Osteoblast (primary cell): Measurements from ENCODE around the gene KIF9. TPM values are rescaled to one million over a fixed set of nuclear protein-coding genes. Genes with fewer than 3 reads are reported as not detected.

ENCODE experiments used
- DNase-seq: peaks from one replicate; pipeline ENCODE4 v3.0.0; 2011; ENCODE audit warnings: low spot score, mixed read lengths; ENCODE audit not compliant: insufficient read length; ENCODE audit errors: missing footprints
- H2AFZ ChIP-seq: 2 replicates; pipeline ENCODE4 v1.6.0; 2011; ENCODE audit warnings: mild to moderate bottlenecking, low read length
- H3K27ac ChIP-seq: 2 replicates; pipeline ENCODE4 v1.5.1; 2011; ENCODE audit warnings: mild to moderate bottlenecking, low read depth, low read length, moderate library complexity
- H3K27me3 ChIP-seq: 2 replicates; pipeline ENCODE4 v1.6.0; 2012; ENCODE audit warnings: mild to moderate bottlenecking, control low read depth, inconsistent platforms, low read length, moderate library complexity; ENCODE audit not compliant: insufficient read depth
- H3K36me3 ChIP-seq: 2 replicates; pipeline ENCODE4 v1.5.1; 2011; ENCODE audit warnings: mild to moderate bottlenecking, low read length, control low read depth, moderate library complexity; ENCODE audit not compliant: insufficient read depth
- H3K4me1 ChIP-seq: 2 replicates; pipeline ENCODE4 v1.5.1; 2011; ENCODE audit warnings: mild to moderate bottlenecking, low read length, control low read depth, moderate library complexity; ENCODE audit not compliant: insufficient read depth
- H3K4me2 ChIP-seq: 2 replicates; pipeline ENCODE4 v1.6.0; 2011; ENCODE audit warnings: mild to moderate bottlenecking, low read length; ENCODE audit not compliant: insufficient read depth
- H3K4me3 ChIP-seq: fragments of 200-600 bp; sonication (generic); 3 replicates; pipeline ENCODE4 v1.5.1; 2012; ENCODE audit warnings: mild to moderate bottlenecking, low read length, inconsistent platforms; ENCODE audit not compliant: insufficient read depth
- H3K79me2 ChIP-seq: 2 replicates; pipeline ENCODE4 v1.6.0; 2012; ENCODE audit warnings: mild to moderate bottlenecking, low read length, control low read depth, inconsistent platforms; ENCODE audit not compliant: insufficient read depth
- H3K9me3 ChIP-seq: 2 replicates; pipeline ENCODE4 v1.5.1; 2011; ENCODE audit warnings: low read depth, low read length, control low read depth
- H4K20me1 ChIP-seq: 2 replicates; pipeline ENCODE4 v1.6.0; 2012; ENCODE audit warnings: mild to moderate bottlenecking, low read length, control low read depth; ENCODE audit not compliant: insufficient read depth
- total RNA-seq: library from RNA; depleted of rRNA; stranded (reverse); fragments of >200 nt; gene quantifications from 2 replicates; pipeline ENCODE4 v1.2.3, GENCODE V29; 2012
- TF ChIP-seq, protein P1 (sequence below): IDR thresholded peaks from 2 replicates; pipeline ENCODE4 v1.5.1; 2011; ENCODE audit warnings: mild to moderate bottlenecking, low read depth, low read length, moderate library complexity; ENCODE audit errors: extremely low read depth

Gene KIF9, protein sequence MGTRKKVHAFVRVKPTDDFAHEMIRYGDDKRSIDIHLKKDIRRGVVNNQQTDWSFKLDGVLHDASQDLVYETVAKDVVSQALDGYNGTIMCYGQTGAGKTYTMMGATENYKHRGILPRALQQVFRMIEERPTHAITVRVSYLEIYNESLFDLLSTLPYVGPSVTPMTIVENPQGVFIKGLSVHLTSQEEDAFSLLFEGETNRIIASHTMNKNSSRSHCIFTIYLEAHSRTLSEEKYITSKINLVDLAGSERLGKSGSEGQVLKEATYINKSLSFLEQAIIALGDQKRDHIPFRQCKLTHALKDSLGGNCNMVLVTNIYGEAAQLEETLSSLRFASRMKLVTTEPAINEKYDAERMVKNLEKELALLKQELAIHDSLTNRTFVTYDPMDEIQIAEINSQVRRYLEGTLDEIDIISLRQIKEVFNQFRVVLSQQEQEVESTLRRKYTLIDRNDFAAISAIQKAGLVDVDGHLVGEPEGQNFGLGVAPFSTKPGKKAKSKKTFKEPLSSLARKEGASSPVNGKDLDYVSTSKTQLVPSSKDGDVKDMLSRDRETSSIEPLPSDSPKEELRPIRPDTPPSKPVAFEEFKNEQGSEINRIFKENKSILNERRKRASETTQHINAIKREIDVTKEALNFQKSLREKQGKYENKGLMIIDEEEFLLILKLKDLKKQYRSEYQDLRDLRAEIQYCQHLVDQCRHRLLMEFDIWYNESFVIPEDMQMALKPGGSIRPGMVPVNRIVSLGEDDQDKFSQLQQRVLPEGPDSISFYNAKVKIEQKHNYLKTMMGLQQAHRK
- 3.5 and 5.1 TPM in 2 replicates for total RNA-seq

DNA sequence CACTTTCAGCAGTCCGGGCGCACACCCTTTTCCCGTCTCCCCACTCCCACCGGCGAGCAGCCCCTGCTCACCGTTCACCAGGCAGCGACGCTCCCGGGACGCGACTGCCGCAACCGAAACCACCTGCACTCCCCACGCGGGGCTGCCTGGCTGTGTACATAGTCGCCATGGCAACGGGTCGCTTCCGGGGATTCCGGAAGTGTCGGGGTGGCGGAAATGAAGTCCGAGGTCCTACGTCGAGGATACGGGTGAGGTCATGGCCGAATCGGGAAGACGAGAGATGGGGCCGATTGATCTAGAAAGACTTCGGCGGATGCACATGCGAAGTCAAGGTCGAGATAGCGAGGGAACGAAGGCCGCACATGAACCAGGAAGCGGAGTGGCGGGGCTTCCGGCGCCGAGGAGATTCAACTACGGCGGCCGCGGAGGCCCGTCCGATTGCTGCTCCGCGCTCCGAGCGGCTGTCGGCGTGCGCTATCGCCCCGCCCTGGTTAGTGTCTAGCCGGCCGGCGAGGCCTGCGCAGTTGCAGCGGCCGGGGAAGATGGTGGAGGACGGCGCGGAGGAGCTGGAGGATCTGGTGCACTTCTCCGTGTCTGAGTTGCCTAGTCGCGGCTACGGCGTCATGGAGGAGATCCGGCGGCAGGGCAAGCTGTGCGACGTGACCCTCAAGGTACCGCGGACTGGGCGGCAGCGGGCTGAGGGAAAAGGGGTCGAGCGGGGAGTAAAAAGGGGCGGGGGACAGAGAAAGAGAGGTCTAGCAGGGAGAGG, at the start of gene KIF9, which contains the start of gene KLHL18:
KIF9 (minus strand) TSS at position 376 of the 769 bp plus-strand sequence. CDS start 5,425 bp downstream, outside the sequence.
KLHL18 (plus strand) TSS at position 521 of the 769 bp plus-strand sequence; CDS start at position 543, 22 bp downstream.
- TF ChIP-seq, protein P1, sequence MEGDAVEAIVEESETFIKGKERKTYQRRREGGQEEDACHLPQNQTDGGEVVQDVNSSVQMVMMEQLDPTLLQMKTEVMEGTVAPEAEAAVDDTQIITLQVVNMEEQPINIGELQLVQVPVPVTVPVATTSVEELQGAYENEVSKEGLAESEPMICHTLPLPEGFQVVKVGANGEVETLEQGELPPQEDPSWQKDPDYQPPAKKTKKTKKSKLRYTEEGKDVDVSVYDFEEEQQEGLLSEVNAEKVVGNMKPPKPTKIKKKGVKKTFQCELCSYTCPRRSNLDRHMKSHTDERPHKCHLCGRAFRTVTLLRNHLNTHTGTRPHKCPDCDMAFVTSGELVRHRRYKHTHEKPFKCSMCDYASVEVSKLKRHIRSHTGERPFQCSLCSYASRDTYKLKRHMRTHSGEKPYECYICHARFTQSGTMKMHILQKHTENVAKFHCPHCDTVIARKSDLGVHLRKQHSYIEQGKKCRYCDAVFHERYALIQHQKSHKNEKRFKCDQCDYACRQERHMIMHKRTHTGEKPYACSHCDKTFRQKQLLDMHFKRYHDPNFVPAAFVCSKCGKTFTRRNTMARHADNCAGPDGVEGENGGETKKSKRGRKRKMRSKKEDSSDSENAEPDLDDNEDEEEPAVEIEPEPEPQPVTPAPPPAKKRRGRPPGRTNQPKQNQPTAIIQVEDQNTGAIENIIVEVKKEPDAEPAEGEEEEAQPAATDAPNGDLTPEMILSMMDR, result no peak
- H3K79me2 ChIP-seq, result peaks cover 51% of the 10 kb centered on the region
- peak within 1 kb of the TSS; percentile 99 for H3K4me3 ChIP-seq
- H3K27ac ChIP-seq, result peak within 1 kb of the TSS; percentile 97
- no peaks in the 10 kb centered on the region for H3K9me3 ChIP-seq
- peaks cover 8% of the 10 kb centered on the region for H4K20me1 ChIP-seq
- peak within 1 kb of the TSS; percentile 90 for H3K4me2 ChIP-seq
- H3K36me3 ChIP-seq, result peaks cover under 1% of the 10 kb centered on the region
- H3K27me3 ChIP-seq, result no peaks in the 10 kb centered on the region
- H2AFZ ChIP-seq, result peak within 1 kb of the TSS; percentile 98
- H3K4me1 ChIP-seq, result peaks cover 19% of the 10 kb centered on the region
- DNase-seq, result peak; percentile 98

DNA sequence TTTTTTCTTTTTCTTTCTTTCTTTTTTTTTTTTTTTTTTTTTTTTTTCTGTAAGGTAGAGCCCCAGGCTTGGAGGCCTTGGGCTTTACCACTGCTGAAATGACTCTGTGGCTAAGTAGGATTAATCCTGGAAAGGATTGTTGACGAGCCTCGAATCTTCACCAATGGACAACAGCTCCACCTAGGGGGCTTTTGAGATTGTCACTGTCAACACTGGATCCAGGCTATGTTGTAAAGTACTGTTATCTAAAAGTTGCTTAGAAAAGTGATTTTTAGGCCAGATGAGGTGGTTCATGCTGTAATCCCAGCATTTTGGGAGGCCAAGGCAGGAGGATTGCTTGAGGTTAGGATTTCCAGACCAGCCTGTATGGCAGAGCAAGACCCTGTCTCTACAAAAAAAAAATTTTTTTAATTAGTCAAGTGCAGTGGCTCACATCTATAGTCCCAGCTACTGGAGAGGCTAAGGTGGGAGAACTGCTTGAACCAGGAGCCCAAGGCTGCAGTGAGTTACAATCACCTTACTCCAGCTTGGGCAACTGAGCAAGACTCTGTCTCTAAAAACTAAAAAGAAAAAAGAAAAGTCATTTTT, 41.8 kb upstream of the KIF9 start:
- TF ChIP-seq, protein P1, result peak; percentile 80
- Histone ChIP-seq H3K79me2 (peaks cover 4% of the 10 kb centered on the region), H3K9me3 (no peaks in the 10 kb centered on the region), H3K27ac (peak overlapping the region; percentile 39), H3K4me1 (peaks cover 10% of the 10 kb centered on the region), H2AFZ (no peak overlapping the region), H3K27me3 (no peaks in the 10 kb centered on the region), H3K4me3 (no peak overlapping the region), H4K20me1 (peaks cover 10% of the 10 kb centered on the region), H3K4me2 (no peak overlapping the region), H3K36me3 (peaks cover 40% of the 10 kb centered on the region)
- peak; percentile 95 for DNase-seq

DNA sequence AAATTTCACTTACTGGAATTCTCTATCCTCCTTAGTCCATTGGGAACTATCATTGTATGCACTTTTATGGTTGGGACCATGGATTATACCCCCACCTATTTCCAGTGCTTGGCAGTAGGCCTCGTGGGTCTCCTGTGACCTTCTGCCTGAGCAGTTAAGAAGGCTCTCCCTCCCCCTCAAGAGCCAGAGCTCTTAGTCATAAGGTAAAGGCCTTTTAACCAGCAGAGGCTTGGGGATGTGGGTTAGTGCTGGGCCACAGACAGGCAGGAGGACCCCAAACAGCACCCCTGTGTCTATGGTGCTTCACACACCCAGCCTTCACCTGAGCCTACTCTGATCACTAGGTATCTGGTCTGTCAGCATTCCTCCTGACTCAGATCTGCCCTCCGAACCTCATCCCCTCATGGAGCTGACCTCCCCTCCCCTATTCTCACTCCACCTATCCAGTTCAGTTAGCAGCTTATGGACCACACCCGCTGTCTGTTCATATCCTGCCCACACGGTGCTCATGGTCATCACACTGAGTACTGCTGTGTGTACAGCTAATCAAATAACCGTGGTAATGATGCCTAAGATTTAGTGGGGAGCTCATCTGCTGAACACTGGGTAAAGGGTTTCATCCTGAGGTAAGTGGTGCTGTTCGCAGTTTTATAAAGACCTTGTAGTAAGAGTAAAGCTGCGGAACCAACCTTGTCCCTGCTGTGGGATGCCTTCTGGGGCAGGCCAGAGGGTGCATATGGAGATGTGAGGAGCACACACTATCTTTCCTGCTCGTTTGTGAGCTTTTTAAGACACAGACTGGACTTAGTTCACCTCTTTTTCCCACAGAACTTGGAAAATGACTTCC, 41.1 kb upstream of the KIF9 start:
- H2AFZ ChIP-seq, result no peak overlapping the region
- no peak overlapping the region for H3K4me3 ChIP-seq
- peaks cover 10% of the 10 kb centered on the region for H3K4me1 ChIP-seq
- peaks cover 14% of the 10 kb centered on the region for H4K20me1 ChIP-seq
- peaks cover 4% of the 10 kb centered on the region for H3K79me2 ChIP-seq
- TF ChIP-seq, protein P1, result no peak
- no peak overlapping the region for H3K4me2 ChIP-seq
- no peaks in the 10 kb centered on the region for H3K9me3 ChIP-seq
- H3K27me3 ChIP-seq, result no peaks in the 10 kb centered on the region
- H3K36me3 ChIP-seq, result peaks cover 40% of the 10 kb centered on the region
- H3K27ac ChIP-seq, result peak overlapping the region; percentile 39
- peak; percentile 81 for DNase-seq
